NCI-H82 treated with DMSO at 0.1 percent for 48 hours (cell line): Measurements from ENCODE around the gene VCAN.
"Not testable (repeated sequence)": the region's sequence is repeated elsewhere in the genome, so short reads cannot be mapped to it uniquely, and the experiment has no call there.

Experiments used
- DNase-seq: peaks from one replicate; lab custom pipeline; 2025; ENCODE audit not compliant: unreplicated experiment; lab: John Stamatoyannopoulos, UW

The VCAN gene

GRCh38 chr5:83471405-83472212, at the start of gene VCAN:
Gene VCAN (plus strand): TSS chr5:83471744. CDS start chr5:83483519, 11,775 bp downstream.
- DNase-seq: no peak

GRCh38 chr5:83422284-83422683, 49.3 kb upstream of the VCAN start:
- DNase-seq: no peak

DNA sequence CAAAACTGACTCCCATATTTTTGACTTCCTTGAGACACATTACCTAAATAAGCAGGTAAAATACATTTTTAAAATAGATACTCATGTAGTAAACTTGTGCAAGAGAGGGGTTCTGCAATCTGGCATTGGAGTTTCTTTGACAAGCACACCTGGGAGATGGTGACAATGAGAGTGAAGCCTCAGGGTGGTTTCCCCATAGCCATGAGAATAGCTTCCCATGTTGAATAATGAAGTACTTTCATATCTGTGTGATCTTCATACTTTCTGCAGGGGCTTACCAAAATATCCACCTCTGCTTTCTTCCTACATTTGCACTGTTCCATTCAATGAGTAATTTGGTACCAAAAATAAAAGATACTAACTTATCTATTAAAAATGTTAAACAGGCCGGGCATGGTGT, 44.7 kb upstream of the VCAN start:
- no peak for DNase-seq

GRCh38 chr5:83428126-83428525, 43.4 kb upstream of the VCAN start:
- DNase-seq: no peak

DNA sequence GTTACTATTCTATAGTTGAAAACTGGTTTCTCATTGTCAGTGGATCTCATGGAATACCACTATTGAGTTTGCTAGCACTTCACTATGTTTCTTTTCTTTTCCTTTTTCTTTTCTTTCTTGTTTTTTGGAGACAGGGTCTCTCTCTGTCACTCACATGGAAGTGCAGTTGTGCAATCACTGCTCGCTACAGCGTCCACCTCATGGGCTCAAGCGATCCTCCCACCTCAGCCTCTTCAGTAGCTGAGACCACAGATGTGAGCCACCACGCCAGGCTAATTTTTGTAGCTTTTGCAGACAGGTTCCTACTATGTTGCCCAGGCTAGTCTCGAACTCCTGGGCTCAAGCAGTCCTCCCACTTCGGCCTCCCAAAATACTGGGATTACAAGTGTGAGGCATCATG, 42.7 kb upstream of the VCAN start:
- no peak for DNase-seq

DNA sequence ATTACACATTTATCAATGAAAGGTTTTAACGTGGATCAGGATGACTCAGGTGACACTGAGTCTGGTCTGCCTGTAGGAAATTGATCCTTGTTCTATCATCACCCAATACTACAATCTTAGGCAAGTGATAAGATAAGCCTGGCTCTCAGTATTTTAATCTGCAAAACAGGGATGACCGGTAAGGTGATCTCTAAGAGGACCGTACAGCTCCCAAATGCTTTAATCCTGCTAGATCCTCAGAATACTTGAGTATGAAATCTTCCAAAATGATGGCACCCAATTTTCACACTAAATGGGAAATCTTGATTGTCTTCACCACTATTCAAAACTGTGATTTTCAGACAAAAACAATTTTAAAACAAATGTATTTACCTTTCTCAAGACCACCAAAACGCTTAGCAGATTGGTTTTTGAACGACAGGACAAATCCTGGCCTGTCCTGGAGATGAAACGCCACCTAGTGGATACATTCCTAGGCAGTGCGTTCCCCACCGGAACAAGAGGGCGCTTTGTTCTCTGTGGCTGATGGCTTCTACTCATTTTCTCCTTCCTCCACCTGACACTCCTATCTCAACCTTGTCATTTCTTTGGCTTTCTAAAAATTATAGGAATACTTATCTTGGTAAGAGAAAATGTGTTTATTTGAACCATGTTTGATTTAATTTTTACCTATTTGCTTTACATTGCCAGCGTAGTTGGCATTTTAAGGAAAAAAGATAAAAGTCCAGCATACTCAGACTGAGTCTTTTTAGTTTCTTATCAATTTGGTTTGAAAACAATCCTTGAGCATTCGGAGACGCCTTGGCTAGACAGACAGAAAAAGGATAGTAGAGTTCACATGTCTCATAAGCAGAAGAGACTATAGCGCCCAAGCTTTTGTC, 41.2 kb upstream of the VCAN start:
- DNase-seq: peak; percentile 47

GRCh38 chr5:83433891-83434290, 37.7 kb upstream of the VCAN start:
- no peak for DNase-seq

- DNase-seq: no peak
Measured at GRCh38 chr5:83434946-83435345, 36.6 kb upstream of the VCAN start.

GRCh38 chr5:83436276-83436675, 35.3 kb upstream of the VCAN start:
- no peak for DNase-seq

DNA sequence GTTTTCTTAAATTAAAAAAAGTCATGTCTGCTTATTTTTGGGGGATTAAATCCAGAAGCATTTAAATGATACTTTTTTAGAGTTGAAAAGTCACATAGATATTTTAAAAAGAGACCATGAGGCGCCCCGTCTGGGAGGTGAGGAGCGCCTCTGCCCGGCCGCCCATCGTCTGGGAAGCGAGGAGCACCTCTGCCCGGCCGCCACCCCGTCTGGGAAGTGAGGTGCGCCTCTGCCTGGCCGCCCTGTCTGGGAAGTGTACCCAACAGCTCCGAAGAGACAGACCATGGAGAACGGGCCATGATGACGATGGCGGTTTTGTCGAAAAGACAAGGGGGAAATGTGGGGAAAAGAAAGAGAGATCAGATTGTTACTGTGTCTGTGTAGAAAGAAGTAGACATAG, 33.8 kb upstream of the VCAN start:
- not testable (repeated sequence) for DNase-seq

- DNase-seq: no peak
Measured at GRCh38 chr5:83440826-83441225, 30.7 kb upstream of the VCAN start.

DNA sequence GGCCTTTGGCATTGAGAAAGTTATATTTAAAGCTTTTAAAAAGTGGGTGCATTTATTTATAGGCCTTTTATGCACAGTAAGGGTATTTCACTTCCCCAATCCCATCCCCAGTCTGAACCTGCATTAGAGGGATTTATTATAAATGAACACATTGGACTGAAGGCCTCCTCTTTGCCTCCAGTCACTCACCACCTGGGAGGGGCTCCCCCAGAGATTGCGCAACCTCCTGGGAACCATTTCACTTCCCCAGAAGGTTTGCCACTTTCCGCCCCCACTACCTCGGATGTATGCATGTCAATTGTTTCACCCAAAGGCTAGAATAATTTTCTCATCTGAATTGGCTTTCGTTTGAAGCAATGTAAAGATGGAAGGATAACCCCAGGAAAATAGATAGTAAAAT, 29.8 kb upstream of the VCAN start:
- DNase-seq: no peak

- no peak for DNase-seq
Measured at GRCh38 chr5:83443534-83443933, 28.0 kb upstream of the VCAN start.

GRCh38 chr5:83444445-83444844, 27.1 kb upstream of the VCAN start:
- DNase-seq: no peak

DNA sequence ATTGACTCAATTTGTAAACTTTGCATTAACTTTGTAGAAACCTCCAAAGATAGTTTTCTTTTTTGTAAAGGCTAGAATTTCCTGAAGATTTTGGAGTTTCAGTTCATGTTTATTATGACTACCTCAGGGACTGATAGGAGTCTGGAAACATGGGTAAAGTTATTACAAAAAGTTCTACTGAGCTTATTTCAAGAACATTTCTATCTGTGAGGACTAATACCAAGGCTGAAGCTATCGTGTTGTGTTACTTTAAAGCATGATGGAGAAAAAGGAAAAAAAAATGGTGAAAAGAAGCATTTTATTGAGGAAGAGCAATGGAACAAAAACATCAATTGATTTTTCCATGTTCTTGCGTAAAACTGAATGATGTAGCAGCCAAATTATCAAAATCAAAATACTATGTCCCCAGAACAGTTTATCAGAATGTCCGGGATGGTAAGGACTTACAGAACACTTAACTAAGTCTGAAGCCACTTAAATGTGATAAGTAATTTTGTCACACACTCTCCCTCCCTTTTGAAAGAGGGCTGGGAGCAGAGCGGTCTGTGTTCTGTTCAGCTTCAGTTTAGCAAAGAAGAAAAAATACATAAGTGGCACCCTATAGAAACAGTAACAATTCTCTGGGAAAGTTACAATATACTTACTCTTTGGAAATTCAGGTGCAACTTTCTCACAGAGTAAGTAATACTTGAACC, 25.1 kb upstream of the VCAN start:
- no peak for DNase-seq

DNA sequence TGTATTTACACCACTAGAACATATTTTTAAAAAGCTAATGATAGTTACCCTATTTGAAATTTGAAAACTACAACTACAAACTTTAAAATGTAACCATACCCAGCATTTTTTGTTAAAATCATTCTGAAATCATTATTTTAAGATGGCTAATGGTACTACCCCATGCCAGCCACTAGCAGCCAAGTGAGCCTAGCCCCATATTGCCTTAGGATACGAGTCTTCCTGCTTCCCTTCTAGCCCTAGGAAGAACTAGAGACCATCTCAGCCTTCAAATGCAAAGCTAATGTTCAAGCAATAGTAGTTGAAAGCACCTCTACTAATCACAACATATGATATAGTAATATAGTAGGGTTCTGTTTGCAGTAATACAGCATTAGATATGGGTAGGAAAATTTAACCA, 24.0 kb upstream of the VCAN start:
- no peak for DNase-seq

GRCh38 chr5:83450183-83450966, 21.2 kb upstream of the VCAN start:
- no peak for DNase-seq

DNA sequence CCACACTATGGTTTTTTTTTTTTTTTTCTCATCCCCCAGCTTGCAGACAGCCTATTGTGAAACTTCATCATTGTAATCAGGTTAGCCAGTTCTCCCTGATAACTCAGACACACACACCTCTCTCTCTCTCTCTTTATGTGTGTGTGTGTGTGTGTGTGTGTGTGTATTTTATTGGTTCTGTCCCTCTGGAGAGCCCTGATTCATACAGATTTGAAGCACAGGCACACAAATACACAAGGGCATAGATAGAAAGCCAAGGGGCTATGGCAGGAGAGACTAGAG, 20.6 kb upstream of the VCAN start:
- no peak for DNase-seq

DNA sequence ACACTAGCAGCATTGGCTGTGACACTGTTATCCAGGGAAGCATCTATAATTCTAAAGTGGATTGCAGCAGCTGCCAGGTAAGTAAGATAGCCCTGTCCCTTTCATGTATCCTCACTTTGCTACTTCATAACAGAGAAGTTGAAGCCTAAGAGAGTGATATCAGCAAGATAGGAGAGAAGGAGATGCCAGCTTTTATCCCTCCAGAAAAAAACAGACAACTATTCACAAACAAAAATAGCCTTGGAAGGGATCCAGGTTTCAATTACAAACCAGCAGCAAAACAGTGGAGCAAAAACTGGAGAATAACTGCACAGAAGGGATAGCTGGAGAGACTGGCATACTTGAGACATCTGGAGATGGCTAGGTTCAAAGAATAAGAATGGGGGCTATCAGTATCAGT, 19.6 kb upstream of the VCAN start:
- DNase-seq: no peak

- DNase-seq: no peak
Measured at GRCh38 chr5:83453937-83454336, 17.6 kb upstream of the VCAN start.

- no peak for DNase-seq
Measured at GRCh38 chr5:83464261-83464660, 7.3 kb upstream of the VCAN start.
